ENCODE measurements around the gene BATF3.
"Not testable (repeated sequence)": the region's sequence is repeated elsewhere in the genome, so short reads cannot be mapped to it uniquely, and the experiment has no call there.

BATF3 gene

DNA sequence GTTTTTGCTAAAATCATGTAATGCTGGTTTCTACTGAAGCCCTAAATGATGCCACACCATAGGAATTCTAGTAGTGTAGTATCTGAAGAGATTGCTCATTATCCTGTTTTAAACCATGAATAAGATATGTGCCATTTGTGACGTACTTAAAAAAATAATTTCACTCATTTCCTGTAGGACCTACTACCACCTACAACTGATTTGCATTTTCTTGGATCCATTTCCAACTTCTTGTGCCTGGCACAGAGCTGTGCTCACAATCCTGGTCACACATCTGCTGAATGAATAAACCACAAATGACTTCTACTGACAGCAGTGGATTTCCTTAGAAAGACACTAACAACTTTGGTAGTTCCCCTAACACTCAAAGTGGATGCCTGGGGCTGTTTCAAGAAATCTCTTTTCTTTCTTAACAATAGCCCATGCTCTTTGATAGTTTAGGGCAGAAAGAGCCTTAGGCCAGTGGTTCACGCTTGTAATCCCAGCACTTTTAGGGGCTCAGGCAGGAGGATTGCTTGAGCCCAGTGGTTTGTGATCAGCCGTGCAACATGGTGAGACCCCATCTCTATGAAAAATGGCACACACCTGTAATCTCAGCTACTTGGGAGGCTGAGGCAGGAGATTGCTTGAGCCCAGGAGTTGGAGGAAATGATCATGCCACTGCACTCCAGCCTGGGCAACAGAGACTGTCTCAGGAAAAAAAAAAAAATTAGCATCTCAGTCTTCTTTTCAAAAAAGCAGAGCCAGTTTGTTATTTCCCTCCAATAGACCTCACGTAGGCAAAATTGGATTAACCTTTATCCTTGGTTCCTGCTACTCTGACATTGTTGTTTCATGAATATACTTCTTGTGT is 13.0 kb upstream of the BATF3 start:
- Histone ChIP-seq H3K4me3 (ENCODE audit: insufficient read depth, low read length, poor library complexity, severe bottlenecking) (no peak overlapping the region), H4K20me1 (ENCODE audit: low read depth, low read length) (no peaks in the 10 kb centered on the region), H3K9ac (ENCODE audit: low read length) (no peak overlapping the region), H3K9me2 (replicated peaks; ENCODE audit: insufficient read depth, low read length) (no peaks in the 10 kb centered on the region), H3F3A (ENCODE audit: insufficient read depth) (no peaks in the 10 kb centered on the region), H3K36me3 (ENCODE audit: low read length) (no peaks in the 10 kb centered on the region), H3K4me2 (ENCODE audit: low read depth, low read length, poor library complexity, severe bottlenecking) (no peak overlapping the region), H3K27ac (ENCODE audit: low read depth, low read length) (no peak overlapping the region), H3K27me3 (ENCODE audit: low read length) (no peaks in the 10 kb centered on the region), H3K9me3 (ENCODE audit: insufficient read depth, low read length) (no peaks in the 10 kb centered on the region), H3K79me2 (ENCODE audit: insufficient read depth, low read length) (no peaks in the 10 kb centered on the region), H2AFZ (ENCODE audit: low read depth, low read length, severe bottlenecking) (no peak overlapping the region)
- TF ChIP-seq, protein P1, sequence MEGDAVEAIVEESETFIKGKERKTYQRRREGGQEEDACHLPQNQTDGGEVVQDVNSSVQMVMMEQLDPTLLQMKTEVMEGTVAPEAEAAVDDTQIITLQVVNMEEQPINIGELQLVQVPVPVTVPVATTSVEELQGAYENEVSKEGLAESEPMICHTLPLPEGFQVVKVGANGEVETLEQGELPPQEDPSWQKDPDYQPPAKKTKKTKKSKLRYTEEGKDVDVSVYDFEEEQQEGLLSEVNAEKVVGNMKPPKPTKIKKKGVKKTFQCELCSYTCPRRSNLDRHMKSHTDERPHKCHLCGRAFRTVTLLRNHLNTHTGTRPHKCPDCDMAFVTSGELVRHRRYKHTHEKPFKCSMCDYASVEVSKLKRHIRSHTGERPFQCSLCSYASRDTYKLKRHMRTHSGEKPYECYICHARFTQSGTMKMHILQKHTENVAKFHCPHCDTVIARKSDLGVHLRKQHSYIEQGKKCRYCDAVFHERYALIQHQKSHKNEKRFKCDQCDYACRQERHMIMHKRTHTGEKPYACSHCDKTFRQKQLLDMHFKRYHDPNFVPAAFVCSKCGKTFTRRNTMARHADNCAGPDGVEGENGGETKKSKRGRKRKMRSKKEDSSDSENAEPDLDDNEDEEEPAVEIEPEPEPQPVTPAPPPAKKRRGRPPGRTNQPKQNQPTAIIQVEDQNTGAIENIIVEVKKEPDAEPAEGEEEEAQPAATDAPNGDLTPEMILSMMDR (IDR thresholded peaks at IDR 0.05; ENCODE audit: insufficient read depth, low read length, poor library complexity, severe bottlenecking): no peak
- no peak for TF ChIP-seq EZH2phosphoT487 (conservative IDR thresholded peaks at IDR 0.05; ENCODE audit: low read length)

DNA sequence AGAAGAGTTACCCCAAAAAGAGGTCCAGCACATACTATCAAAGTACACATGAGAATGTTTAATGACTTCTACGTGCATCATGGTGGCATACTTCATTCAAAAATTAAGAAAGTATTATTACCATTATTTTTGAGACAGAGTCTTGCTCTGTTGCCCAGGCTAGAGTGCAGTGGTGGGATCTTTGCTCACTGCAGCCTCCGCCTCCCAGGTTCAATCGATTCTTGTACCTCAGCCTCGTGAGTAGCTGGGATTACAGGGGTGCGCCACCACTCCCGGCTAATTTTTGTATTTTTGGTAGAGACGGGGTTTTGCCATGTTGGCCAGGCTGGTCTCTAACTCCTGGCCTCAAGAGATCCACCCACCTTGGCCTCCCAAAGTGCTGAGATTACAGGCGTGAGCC is 12.3 kb upstream of the BATF3 start:
- not testable (repeated sequence) for H3K27me3 ChIP-seq (ENCODE audit: low read length); H4K20me1 ChIP-seq (ENCODE audit: low read depth, low read length); H3K9me2 ChIP-seq (replicated peaks; ENCODE audit: insufficient read depth, low read length); H3K79me2 ChIP-seq (ENCODE audit: insufficient read depth, low read length); H3K27ac ChIP-seq (ENCODE audit: low read depth, low read length); H2AFZ ChIP-seq (ENCODE audit: low read depth, low read length, severe bottlenecking); H3K4me3 ChIP-seq (ENCODE audit: insufficient read depth, low read length, poor library complexity, severe bottlenecking); H3K36me3 ChIP-seq (ENCODE audit: low read length); H3F3A ChIP-seq (ENCODE audit: insufficient read depth); H3K9me3 ChIP-seq (ENCODE audit: insufficient read depth, low read length); H3K9ac ChIP-seq (ENCODE audit: low read length); H3K4me2 ChIP-seq (ENCODE audit: low read depth, low read length, poor library complexity, severe bottlenecking)

DNA sequence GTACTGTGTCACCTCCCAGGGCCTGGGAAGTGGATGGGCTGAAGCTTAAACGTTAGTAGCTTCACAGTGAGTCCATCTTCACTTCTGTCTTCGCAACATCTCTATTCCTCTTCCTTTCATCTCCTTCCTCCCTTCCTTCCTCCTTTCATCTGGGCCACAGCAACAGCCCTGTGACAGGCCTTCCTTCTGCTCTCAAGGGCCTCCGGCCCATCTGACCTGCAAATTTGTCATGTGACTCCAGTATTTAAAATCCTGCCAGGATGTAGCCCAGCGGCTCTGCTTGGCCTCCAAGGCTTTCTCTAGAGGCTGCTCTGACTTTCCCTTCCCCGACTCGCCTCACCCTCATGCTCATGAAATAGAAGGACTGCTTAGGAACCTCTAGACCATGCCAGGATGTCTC is 10.9 kb upstream of the BATF3 start:
- no peaks in the 10 kb centered on the region for H3F3A ChIP-seq (ENCODE audit: insufficient read depth)

More for the DNA sequence above, 10.9 kb upstream of the BATF3 start:
- Histone ChIP-seq H3K27ac (ENCODE audit: low read depth, low read length) (no peak overlapping the region), H3K79me2 (ENCODE audit: insufficient read depth, low read length) (no peaks in the 10 kb centered on the region), H3K27me3 (ENCODE audit: low read length) (no peaks in the 10 kb centered on the region), H3K4me3 (ENCODE audit: insufficient read depth, low read length, poor library complexity, severe bottlenecking) (no peak overlapping the region), H3K9me3 (ENCODE audit: insufficient read depth, low read length) (no peaks in the 10 kb centered on the region), H3K9ac (ENCODE audit: low read length) (no peak overlapping the region), H3K4me2 (ENCODE audit: low read depth, low read length, poor library complexity, severe bottlenecking) (no peak overlapping the region), H4K20me1 (ENCODE audit: low read depth, low read length) (no peaks in the 10 kb centered on the region), H3K36me3 (ENCODE audit: low read length) (no peaks in the 10 kb centered on the region), H2AFZ (ENCODE audit: low read depth, low read length, severe bottlenecking) (no peak overlapping the region), H3K9me2 (replicated peaks; ENCODE audit: insufficient read depth, low read length) (no peaks in the 10 kb centered on the region)
- TF ChIP-seq EZH2phosphoT487 (conservative IDR thresholded peaks at IDR 0.05; ENCODE audit: low read length): no peak
- TF ChIP-seq, protein P1 (IDR thresholded peaks at IDR 0.05; ENCODE audit: insufficient read depth, low read length, poor library complexity, severe bottlenecking): no peak

Data from SU-DHL-6 (cell line).